Fibroblast of pulmonary artery (primary cell): ENCODE measurements around the gene TMEM237.

ENCODE experiments used
- DNase-seq: peaks from one replicate; pipeline ENCODE4 v3.0.0-alpha.2; 2010; ENCODE audit warnings: low read depth
- H3K4me3 ChIP-seq: replicated peaks from 2 replicates; pipeline ENCODE4 v1.5.1; 2011; ENCODE audit warnings: low read depth, mild to moderate bottlenecking, control low read depth, low read length, moderate library complexity
- TF ChIP-seq, protein P1 (sequence below): IDR thresholded peaks from 2 replicates; pipeline ENCODE4 v1.5.1; 2011; ENCODE audit warnings: mild to moderate bottlenecking, control low read depth, low read length, inconsistent platforms; ENCODE audit errors: missing control alignments

The TMEM237 gene, protein sequence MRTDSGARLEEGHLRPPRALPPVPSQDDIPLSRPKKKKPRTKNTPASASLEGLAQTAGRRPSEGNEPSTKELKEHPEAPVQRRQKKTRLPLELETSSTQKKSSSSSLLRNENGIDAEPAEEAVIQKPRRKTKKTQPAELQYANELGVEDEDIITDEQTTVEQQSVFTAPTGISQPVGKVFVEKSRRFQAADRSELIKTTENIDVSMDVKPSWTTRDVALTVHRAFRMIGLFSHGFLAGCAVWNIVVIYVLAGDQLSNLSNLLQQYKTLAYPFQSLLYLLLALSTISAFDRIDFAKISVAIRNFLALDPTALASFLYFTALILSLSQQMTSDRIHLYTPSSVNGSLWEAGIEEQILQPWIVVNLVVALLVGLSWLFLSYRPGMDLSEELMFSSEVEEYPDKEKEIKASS

DNA sequence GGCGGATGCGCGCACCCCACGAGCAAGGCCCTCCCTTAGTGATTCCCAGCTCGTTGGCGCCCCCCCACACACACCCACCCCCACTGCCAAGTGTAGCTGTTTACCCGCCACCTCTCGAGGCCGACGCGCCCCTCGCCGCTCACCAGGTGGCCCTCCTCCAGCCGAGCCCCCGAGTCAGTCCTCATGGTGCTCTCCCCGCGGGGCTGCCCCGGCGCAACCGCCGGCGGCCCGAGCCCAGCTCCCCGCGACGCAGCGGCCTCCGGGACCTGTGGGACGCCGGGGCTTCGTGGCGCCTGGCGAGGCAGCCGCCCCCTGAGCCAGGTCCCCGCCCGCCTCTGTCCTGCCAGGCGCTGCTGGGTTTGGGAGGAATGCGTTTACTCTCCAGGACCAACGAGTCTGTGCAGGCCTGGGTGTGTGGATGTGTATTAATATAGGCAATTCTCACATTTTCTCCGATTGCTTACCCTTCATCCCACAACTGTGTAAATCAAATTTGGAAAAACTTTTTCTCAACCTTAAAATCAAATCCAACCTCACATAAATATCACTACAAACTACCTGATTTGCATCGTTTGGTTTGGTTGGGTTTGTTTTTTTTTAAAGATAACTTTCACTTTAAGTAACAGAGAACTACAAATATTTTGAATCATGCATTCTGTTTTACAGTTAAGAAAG is at the start of gene TMEM237:
Gene TMEM237, minus strand, starts transcription at position 288 of the 675 bp plus-strand sequence. Its CDS starts 103 bp downstream, at position 185.
- peak; percentile 32 for DNase-seq
- H3K4me3 ChIP-seq, result peak within 1 kb of the TSS; percentile 88

DNA sequence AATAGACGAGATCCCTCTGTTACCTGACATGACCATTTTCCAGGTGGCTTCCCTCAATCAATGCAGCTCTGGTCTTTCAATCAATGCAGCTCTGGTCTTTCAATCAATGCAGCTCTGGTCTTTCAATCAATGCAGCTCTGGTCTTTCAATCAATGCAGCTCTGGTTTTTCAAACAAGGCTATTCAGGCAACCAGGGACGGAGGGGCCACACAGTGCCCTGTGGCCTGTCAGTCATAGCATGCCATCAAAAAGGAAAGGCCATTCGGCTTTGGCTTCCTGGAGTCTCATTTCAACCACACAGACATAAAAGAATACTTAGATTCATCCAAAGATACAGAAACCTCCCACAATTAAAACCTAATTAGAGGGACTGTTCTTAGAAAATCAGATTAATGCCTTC is 41.9 kb upstream of the TMEM237 start:
- TF ChIP-seq, protein P1, sequence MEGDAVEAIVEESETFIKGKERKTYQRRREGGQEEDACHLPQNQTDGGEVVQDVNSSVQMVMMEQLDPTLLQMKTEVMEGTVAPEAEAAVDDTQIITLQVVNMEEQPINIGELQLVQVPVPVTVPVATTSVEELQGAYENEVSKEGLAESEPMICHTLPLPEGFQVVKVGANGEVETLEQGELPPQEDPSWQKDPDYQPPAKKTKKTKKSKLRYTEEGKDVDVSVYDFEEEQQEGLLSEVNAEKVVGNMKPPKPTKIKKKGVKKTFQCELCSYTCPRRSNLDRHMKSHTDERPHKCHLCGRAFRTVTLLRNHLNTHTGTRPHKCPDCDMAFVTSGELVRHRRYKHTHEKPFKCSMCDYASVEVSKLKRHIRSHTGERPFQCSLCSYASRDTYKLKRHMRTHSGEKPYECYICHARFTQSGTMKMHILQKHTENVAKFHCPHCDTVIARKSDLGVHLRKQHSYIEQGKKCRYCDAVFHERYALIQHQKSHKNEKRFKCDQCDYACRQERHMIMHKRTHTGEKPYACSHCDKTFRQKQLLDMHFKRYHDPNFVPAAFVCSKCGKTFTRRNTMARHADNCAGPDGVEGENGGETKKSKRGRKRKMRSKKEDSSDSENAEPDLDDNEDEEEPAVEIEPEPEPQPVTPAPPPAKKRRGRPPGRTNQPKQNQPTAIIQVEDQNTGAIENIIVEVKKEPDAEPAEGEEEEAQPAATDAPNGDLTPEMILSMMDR, result no peak
- H3K4me3 ChIP-seq, result no peak overlapping the region
- no peak for DNase-seq

More for the DNA sequence above, at the start of gene TMEM237:
- TF ChIP-seq, protein P1, result no peak

DNA sequence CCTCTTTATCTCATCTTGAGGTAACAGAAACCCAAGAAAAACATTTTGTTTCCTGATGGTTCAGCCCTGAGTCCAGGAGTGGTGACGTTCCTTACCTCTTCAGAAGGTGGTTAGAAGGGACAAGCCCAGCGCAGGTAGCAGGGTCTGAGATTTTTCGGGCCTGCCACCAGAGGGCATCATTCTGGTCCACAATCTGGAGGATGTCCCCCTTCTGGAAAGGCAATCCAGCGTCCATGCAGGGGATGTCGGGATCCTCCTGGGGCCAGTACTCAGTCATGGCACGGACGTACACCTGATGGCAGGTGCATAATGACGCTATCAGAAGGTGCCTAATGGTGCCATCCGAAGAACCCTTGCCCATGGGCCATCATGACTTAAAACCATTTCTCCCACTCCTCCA is 37.4 kb upstream of the TMEM237 start:
- TF ChIP-seq, protein P1, result peak; percentile 45
- H3K4me3 ChIP-seq, result no peak overlapping the region
- peak; percentile 16 for DNase-seq

DNA sequence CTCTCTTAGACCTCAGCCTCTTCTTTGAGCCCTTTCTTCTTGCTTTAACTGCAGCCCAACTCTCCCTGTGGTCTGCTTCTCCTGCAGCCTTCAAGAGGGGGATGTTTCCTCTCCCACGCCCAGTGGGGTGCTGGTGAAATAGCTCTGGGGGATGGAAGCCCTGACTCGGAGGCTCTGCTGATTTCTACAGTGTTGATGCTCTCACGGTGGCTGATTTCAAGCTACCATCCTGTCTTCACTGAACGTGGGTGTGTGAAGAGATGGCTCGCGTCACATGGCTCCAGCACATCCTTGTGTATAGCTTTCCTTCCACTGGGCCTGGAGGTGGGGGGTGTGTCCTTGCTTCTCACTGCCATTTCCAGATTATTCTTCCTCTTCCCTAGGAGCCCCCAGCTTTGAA is 35.1 kb upstream of the TMEM237 start:
- TF ChIP-seq, protein P1, result no peak
- no peak for DNase-seq
- no peak overlapping the region for H3K4me3 ChIP-seq

DNA sequence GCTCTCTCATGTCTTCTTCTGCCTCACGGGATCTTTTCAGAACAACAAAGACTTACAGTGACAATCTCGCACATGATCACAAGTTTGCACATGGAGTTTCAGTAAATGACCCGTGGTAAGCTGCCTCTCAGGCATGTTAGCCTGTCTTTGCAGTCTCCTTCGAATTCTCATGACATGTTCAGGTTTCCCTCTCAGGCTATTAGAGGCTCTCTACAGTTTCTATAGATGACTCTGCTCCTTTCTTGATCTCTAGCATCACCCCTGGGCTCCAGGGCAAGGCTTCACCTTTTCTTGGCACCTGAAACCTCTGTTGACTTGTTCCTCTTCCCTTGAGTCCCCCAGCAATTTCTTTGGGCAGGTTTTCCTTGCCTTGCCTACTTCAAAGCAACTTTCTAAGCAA is 32.2 kb upstream of the TMEM237 start:
- no peak for DNase-seq
- TF ChIP-seq, protein P1, result no peak
- H3K4me3 ChIP-seq, result no peak overlapping the region

DNA sequence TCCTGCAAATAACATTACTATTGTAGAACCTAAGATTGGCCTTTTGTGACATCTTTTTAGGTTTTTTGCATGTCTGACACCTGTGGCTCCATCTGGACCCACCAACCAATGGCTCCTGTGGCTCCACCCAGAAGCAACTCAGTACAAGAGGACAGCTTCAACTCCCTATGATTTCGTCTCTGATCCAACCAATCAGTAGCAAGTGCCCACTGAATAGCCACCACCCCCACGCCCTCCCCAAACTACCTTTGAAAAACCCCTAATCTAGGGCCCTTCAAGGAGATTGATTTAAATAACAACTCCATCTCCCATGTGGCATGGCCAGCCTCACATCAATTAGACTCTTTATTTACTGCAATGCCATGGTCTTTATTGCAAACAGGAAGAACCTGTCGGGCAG is 31.5 kb upstream of the TMEM237 start:
- H3K4me3 ChIP-seq, result no peak overlapping the region
- no peak for DNase-seq
- TF ChIP-seq, protein P1, result no peak

DNA sequence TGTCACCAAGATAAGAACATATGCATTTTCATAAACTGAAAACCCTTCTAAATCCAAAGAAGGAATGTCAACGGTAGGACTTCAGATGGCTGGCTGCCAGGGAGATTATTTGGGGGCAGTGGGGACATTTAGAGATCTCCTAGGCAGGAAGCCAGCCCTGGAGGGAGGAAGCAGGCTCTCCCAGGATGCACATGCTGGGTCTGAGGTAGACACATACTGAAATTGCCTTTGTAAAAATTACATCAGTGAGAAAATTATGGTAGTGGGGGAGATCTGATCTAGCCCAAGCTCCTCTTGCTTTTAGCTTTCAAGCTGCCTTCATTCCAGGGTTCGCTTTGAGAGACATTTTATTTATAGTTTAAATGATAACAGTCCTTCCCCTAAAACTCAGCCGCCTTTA is 31.0 kb upstream of the TMEM237 start:
- TF ChIP-seq, protein P1, result no peak
- H3K4me3 ChIP-seq, result no peak overlapping the region
- DNase-seq, result no peak
